ENCODE results near the gene IL9. TPM values are rescaled to one million over a fixed set of nuclear protein-coding genes. Genes with fewer than 3 reads are reported as not detected.

Gene IL9
- total and polyA plus RNA-seq, 2 donors (not counting 1 experiment from before 2014, with no cell fraction given) = not detected

DNA sequence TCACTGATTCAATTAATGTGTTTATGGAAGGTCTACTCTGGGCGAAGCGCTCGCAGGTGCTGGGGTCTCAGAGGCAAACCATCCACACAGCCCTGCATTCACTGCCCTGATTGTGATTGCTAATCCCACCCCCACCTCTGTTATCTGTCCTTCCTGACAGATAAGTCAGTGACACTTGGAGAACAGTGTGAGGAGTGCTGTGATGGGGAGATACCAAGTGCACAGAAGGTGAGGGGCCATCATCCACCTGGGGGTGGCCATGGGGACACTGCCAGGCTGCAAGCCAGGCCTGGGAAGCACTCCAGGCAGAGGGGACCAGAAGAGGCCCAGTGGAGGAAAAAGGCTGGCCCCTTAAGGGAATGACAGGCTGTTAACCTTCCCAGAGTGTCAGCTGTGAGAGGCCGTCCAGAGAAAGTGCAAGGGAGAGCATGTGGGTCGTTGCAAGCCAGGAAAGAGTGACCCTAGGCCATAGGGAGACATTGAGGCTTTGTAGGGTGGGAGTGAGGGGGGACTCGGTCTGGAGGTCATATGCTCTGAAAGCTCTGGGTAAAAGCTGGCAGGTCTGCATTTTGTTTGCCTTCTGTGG is 18.0 kb downstream of the IL9 start:
- Histone ChIP-seq H4K20me1 (ENCODE audit: control insufficient read depth, extremely low read depth, insufficient read depth, low read length) (no peaks in the 10 kb centered on the region), H3K27ac (ENCODE audit: insufficient read depth, low read length) (no peak overlapping the region), H3K9ac (ENCODE audit: insufficient read depth, low read length) (no peak overlapping the region), H3K9me3 (ENCODE audit: control insufficient read depth, insufficient read depth, low read depth, low read length) (no peaks in the 10 kb centered on the region), H3K27me3 (ENCODE audit: control insufficient read depth, insufficient read depth, low read length) (no peaks in the 10 kb centered on the region), H3K36me3 (ENCODE audit: control insufficient read depth, insufficient read depth, low read length) (no peaks in the 10 kb centered on the region), H3K79me2 (ENCODE audit: control insufficient read depth, insufficient read depth, low read length) (no peaks in the 10 kb centered on the region), H2AFZ (ENCODE audit: low read length) (no peak overlapping the region), H3K4me2 (ENCODE audit: extremely low read depth, insufficient read depth, low read length) (no peak overlapping the region), H3K4me3 (replicated peaks in 1 of 4; ENCODE audit: control extremely low read depth in 1 of 4, insufficient read depth in 1 of 4, low read depth in 3 of 4, low read length in 4 of 4) (no peak overlapping the region), H3K4me1 (ENCODE audit: control insufficient read depth, extremely low read depth, insufficient read depth, low read length) (no peaks in the 10 kb centered on the region)
- TF ChIP-seq EZH2 (IDR thresholded peaks at IDR 0.05; ENCODE audit: low read length, missing control alignments) = no peak
- TF ChIP-seq, protein P1, sequence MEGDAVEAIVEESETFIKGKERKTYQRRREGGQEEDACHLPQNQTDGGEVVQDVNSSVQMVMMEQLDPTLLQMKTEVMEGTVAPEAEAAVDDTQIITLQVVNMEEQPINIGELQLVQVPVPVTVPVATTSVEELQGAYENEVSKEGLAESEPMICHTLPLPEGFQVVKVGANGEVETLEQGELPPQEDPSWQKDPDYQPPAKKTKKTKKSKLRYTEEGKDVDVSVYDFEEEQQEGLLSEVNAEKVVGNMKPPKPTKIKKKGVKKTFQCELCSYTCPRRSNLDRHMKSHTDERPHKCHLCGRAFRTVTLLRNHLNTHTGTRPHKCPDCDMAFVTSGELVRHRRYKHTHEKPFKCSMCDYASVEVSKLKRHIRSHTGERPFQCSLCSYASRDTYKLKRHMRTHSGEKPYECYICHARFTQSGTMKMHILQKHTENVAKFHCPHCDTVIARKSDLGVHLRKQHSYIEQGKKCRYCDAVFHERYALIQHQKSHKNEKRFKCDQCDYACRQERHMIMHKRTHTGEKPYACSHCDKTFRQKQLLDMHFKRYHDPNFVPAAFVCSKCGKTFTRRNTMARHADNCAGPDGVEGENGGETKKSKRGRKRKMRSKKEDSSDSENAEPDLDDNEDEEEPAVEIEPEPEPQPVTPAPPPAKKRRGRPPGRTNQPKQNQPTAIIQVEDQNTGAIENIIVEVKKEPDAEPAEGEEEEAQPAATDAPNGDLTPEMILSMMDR (conservative IDR thresholded peaks at IDR 0.05 in 1 of 2, IDR thresholded peaks at IDR 0.05 in 1 of 2; ENCODE audit: low read depth in 1 of 2, low read length in 2 of 2) = no peak
- DNase-seq (ENCODE audit: low read depth in 2 of 2) = no peak

- Histone ChIP-seq H3K27ac (ENCODE audit: insufficient read depth, low read length) (no peak overlapping the region), H3K4me3 (replicated peaks in 1 of 4; ENCODE audit: control extremely low read depth in 1 of 4, insufficient read depth in 1 of 4, low read depth in 3 of 4, low read length in 4 of 4) (no peak overlapping the region), H3K4me1 (ENCODE audit: control insufficient read depth, extremely low read depth, insufficient read depth, low read length) (no peaks in the 10 kb centered on the region), H2AFZ (ENCODE audit: low read length) (no peak overlapping the region), H3K9ac (ENCODE audit: insufficient read depth, low read length) (no peak overlapping the region), H3K36me3 (ENCODE audit: control insufficient read depth, insufficient read depth, low read length) (no peaks in the 10 kb centered on the region), H3K79me2 (ENCODE audit: control insufficient read depth, insufficient read depth, low read length) (no peaks in the 10 kb centered on the region), H3K4me2 (ENCODE audit: extremely low read depth, insufficient read depth, low read length) (no peak overlapping the region), H3K9me3 (ENCODE audit: control insufficient read depth, insufficient read depth, low read depth, low read length) (no peaks in the 10 kb centered on the region), H3K27me3 (ENCODE audit: control insufficient read depth, insufficient read depth, low read length) (no peaks in the 10 kb centered on the region), H4K20me1 (ENCODE audit: control insufficient read depth, extremely low read depth, insufficient read depth, low read length) (no peaks in the 10 kb centered on the region)
- DNase-seq (ENCODE audit: low read depth in 2 of 2) = no peak
- TF ChIP-seq, protein P1 (conservative IDR thresholded peaks at IDR 0.05 in 1 of 2, IDR thresholded peaks at IDR 0.05 in 1 of 2; ENCODE audit: low read depth in 1 of 2, low read length in 2 of 2) = no peak
- TF ChIP-seq EZH2 (IDR thresholded peaks at IDR 0.05; ENCODE audit: low read length, missing control alignments) = no peak
Observed at GRCh38 chr5:135876146-135876545, 19.5 kb downstream of the IL9 start.

GRCh38 chr5:135875567-135875966 is 20.1 kb downstream of the IL9 start:
- no peaks in the 10 kb centered on the region for H3K4me1 ChIP-seq (ENCODE audit: control insufficient read depth, extremely low read depth, insufficient read depth, low read length)
- no peak overlapping the region for H3K9ac ChIP-seq (ENCODE audit: insufficient read depth, low read length)
- no peaks in the 10 kb centered on the region for H3K9me3 ChIP-seq (ENCODE audit: control insufficient read depth, insufficient read depth, low read depth, low read length)
- no peak overlapping the region for H3K4me3 ChIP-seq (replicated peaks in 1 of 4; ENCODE audit: control extremely low read depth in 1 of 4, insufficient read depth in 1 of 4, low read depth in 3 of 4, low read length in 4 of 4)
- no peaks in the 10 kb centered on the region for H3K79me2 ChIP-seq (ENCODE audit: control insufficient read depth, insufficient read depth, low read length)
- no peak for DNase-seq (ENCODE audit: low read depth in 2 of 2)
- TF ChIP-seq, protein P1 (conservative IDR thresholded peaks at IDR 0.05 in 1 of 2, IDR thresholded peaks at IDR 0.05 in 1 of 2; ENCODE audit: low read depth in 1 of 2, low read length in 2 of 2) = no peak
- no peak for TF ChIP-seq EZH2 (IDR thresholded peaks at IDR 0.05; ENCODE audit: low read length, missing control alignments)
- H3K36me3 ChIP-seq (ENCODE audit: control insufficient read depth, insufficient read depth, low read length) = no peaks in the 10 kb centered on the region
- no peaks in the 10 kb centered on the region for H3K27me3 ChIP-seq (ENCODE audit: control insufficient read depth, insufficient read depth, low read length)
- no peak overlapping the region for H3K4me2 ChIP-seq (ENCODE audit: extremely low read depth, insufficient read depth, low read length)
- H2AFZ ChIP-seq (ENCODE audit: low read length) = no peak overlapping the region
- H3K27ac ChIP-seq (ENCODE audit: insufficient read depth, low read length) = no peak overlapping the region
- H4K20me1 ChIP-seq (ENCODE audit: control insufficient read depth, extremely low read depth, insufficient read depth, low read length) = no peaks in the 10 kb centered on the region

Data from fibroblast of lung (primary cell).